CD4-positive, alpha-beta T cell treated with Interleukin-21 for 1 hour (primary cell): ENCODE data around the gene P2RY6.

Source experiments
- DNase-seq: peaks from one replicate; pipeline ENCODE4 v3.0.0-alpha.2; 2020

P2RY6 gene

DNA sequence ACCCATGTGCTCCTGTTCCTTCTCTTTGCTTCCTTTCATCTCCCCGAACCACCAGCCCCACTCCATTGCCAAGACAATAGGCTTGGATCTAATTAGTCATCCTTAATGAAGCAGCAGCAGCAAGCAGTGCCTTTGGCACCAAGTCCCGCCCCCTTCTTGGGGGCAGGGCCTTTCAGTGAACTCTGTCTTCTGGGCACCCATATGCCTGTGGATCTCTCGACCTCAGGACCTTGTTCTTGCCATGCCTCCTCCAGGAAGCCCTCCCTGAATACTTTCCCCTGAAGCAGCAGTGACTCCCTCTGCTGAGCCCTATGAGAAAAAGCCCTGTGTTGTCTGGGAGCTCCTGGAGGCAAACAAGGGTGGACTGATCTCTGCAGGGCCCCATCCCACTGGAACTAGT, 68.0 kb downstream of the P2RY6 start:
- no peak for DNase-seq

GRCh38 chr11:73342633-73343032, 70.5 kb downstream of the P2RY6 start:
- no peak for DNase-seq

GRCh38 chr11:73343076-73343873, 71.1 kb downstream of the P2RY6 start:
- DNase-seq, result no peak

- no peak for DNase-seq
Measured at GRCh38 chr11:73344191-73344607, 72.1 kb downstream of the P2RY6 start.

GRCh38 chr11:73345481-73346160, 73.5 kb downstream of the P2RY6 start:
- DNase-seq, result no peak

GRCh38 chr11:73346186-73346935, 74.2 kb downstream of the P2RY6 start:
- DNase-seq, result no peak

DNA sequence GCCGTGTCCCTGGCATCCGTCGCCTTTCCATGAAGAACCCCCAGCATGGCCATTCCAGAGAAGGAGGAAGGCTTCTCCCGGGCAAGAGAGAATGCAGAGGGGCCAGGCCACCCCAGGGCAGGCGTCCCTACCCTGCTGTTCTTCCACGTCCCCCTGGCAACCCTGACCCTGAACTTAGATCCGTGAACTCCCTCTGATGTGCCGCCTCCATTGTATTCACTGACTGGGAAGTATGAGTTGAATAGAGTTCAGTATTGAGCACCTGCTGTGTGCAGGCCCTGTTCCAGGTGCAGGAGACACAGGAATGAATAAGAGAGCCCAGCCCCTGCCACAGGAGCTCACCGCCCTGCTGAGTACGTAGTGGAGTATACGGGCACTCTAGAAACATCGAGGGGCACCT, 74.9 kb downstream of the P2RY6 start:
- no peak for DNase-seq
